Osteoblast (primary cell): ENCODE measurements around the gene NPVF. TPM values are rescaled to one million over a fixed set of nuclear protein-coding genes. Genes with fewer than 3 reads are reported as not detected.

Experiments
- DNase-seq: peaks from one replicate; pipeline ENCODE4 v3.0.0; 2011; ENCODE audit warnings: low spot score, mixed read lengths; ENCODE audit not compliant: insufficient read length; ENCODE audit errors: missing footprints
- H2AFZ ChIP-seq: 2 replicates; pipeline ENCODE4 v1.6.0; 2011; ENCODE audit warnings: mild to moderate bottlenecking, low read length
- H3K27ac ChIP-seq: 2 replicates; pipeline ENCODE4 v1.5.1; 2011; ENCODE audit warnings: mild to moderate bottlenecking, low read depth, low read length, moderate library complexity
- H3K27me3 ChIP-seq: 2 replicates; pipeline ENCODE4 v1.6.0; 2012; ENCODE audit warnings: mild to moderate bottlenecking, control low read depth, inconsistent platforms, low read length, moderate library complexity; ENCODE audit not compliant: insufficient read depth
- H3K36me3 ChIP-seq: 2 replicates; pipeline ENCODE4 v1.5.1; 2011; ENCODE audit warnings: mild to moderate bottlenecking, low read length, control low read depth, moderate library complexity; ENCODE audit not compliant: insufficient read depth
- H3K4me1 ChIP-seq: 2 replicates; pipeline ENCODE4 v1.5.1; 2011; ENCODE audit warnings: mild to moderate bottlenecking, low read length, control low read depth, moderate library complexity; ENCODE audit not compliant: insufficient read depth
- H3K4me2 ChIP-seq: 2 replicates; pipeline ENCODE4 v1.6.0; 2011; ENCODE audit warnings: mild to moderate bottlenecking, low read length; ENCODE audit not compliant: insufficient read depth
- H3K4me3 ChIP-seq: fragments of 200-600 bp; sonication (generic); 3 replicates; pipeline ENCODE4 v1.5.1; 2012; ENCODE audit warnings: mild to moderate bottlenecking, low read length, inconsistent platforms; ENCODE audit not compliant: insufficient read depth
- H3K79me2 ChIP-seq: 2 replicates; pipeline ENCODE4 v1.6.0; 2012; ENCODE audit warnings: mild to moderate bottlenecking, low read length, control low read depth, inconsistent platforms; ENCODE audit not compliant: insufficient read depth
- H3K9me3 ChIP-seq: 2 replicates; pipeline ENCODE4 v1.5.1; 2011; ENCODE audit warnings: low read depth, low read length, control low read depth
- H4K20me1 ChIP-seq: 2 replicates; pipeline ENCODE4 v1.6.0; 2012; ENCODE audit warnings: mild to moderate bottlenecking, low read length, control low read depth; ENCODE audit not compliant: insufficient read depth
- CTCF ChIP-seq: IDR thresholded peaks from 2 replicates; pipeline ENCODE4 v1.5.1; 2011; ENCODE audit warnings: mild to moderate bottlenecking, low read depth, low read length, moderate library complexity; ENCODE audit errors: extremely low read depth
- total RNA-seq: library from RNA; depleted of rRNA; stranded (reverse); fragments of >200 nt; gene quantifications from 2 replicates; pipeline ENCODE4 v1.2.3, GENCODE V29; 2012

Gene NPVF
- total RNA-seq, 1 donor = not detected

- no peaks in the 10 kb centered on the region for H3K9me3 ChIP-seq
- no peak for DNase-seq
- no peaks in the 10 kb centered on the region for H3K4me1 ChIP-seq
- no peaks in the 10 kb centered on the region for H3K36me3 ChIP-seq
- H3K4me3 ChIP-seq = no peak overlapping the region
- H3K27me3 ChIP-seq = no peaks in the 10 kb centered on the region
- TF ChIP-seq CTCF = no peak
- no peak overlapping the region for H2AFZ ChIP-seq
- H3K4me2 ChIP-seq = no peak overlapping the region
- H4K20me1 ChIP-seq = no peaks in the 10 kb centered on the region
- H3K27ac ChIP-seq = no peak overlapping the region
- no peaks in the 10 kb centered on the region for H3K79me2 ChIP-seq
Measured at GRCh38 chr7:25221009-25221408, 7.3 kb downstream of the NPVF start.

GRCh38 chr7:25218191-25218590 lies 10.1 kb downstream of the NPVF start:
- Histone ChIP-seq H3K4me2 (no peak overlapping the region), H2AFZ (no peak overlapping the region)
- TF ChIP-seq CTCF = no peak

GRCh38 chr7:25216837-25217236 lies 11.4 kb downstream of the NPVF start:
- H3K4me2 ChIP-seq = no peak overlapping the region
- H3K4me3 ChIP-seq = no peak overlapping the region
- no peak for DNase-seq
- no peaks in the 10 kb centered on the region for H4K20me1 ChIP-seq
- peak; percentile 77 for TF ChIP-seq CTCF
- no peaks in the 10 kb centered on the region for H3K9me3 ChIP-seq
- no peak overlapping the region for H3K27ac ChIP-seq
- H3K79me2 ChIP-seq = no peaks in the 10 kb centered on the region
- no peak overlapping the region for H2AFZ ChIP-seq
- H3K4me1 ChIP-seq = no peaks in the 10 kb centered on the region
- no peaks in the 10 kb centered on the region for H3K36me3 ChIP-seq
- no peaks in the 10 kb centered on the region for H3K27me3 ChIP-seq

More at GRCh38 chr7:25218191-25218590, 10.1 kb downstream of the NPVF start:
- Histone ChIP-seq H4K20me1 (no peaks in the 10 kb centered on the region), H3K36me3 (no peaks in the 10 kb centered on the region), H3K9me3 (no peaks in the 10 kb centered on the region), H3K27ac (no peak overlapping the region), H3K27me3 (no peaks in the 10 kb centered on the region), H3K79me2 (no peaks in the 10 kb centered on the region), H3K4me3 (no peak overlapping the region), H3K4me1 (no peaks in the 10 kb centered on the region)
- no peak for DNase-seq

- Histone ChIP-seq H2AFZ (no peak overlapping the region), H3K79me2 (no peaks in the 10 kb centered on the region)
- TF ChIP-seq CTCF = no peak
Measured at GRCh38 chr7:25215694-25216335, 12.5 kb downstream of the NPVF start.

More at GRCh38 chr7:25215694-25216335, 12.5 kb downstream of the NPVF start:
- no peak for DNase-seq
- H3K27me3 ChIP-seq = no peaks in the 10 kb centered on the region
- no peaks in the 10 kb centered on the region for H3K36me3 ChIP-seq
- no peak overlapping the region for H3K4me3 ChIP-seq
- no peaks in the 10 kb centered on the region for H3K4me1 ChIP-seq
- H3K9me3 ChIP-seq = no peaks in the 10 kb centered on the region
- no peaks in the 10 kb centered on the region for H4K20me1 ChIP-seq
- no peak overlapping the region for H3K27ac ChIP-seq
- H3K4me2 ChIP-seq = no peak overlapping the region
